Pancreas (tissue), 10 donors: Measurements from ENCODE around the gene GZF1. TPM values are rescaled to one million over a fixed set of nuclear protein-coding genes. Genes with fewer than 3 reads are reported as not detected.

Experiments used
- ATAC-seq, 4 donors: fragments of 200-7000 bp; cut with Tn5 transposase; one replicate each; pipeline versions ENCODE4 v1.8.0 to v1.9.1; 2020; ENCODE audit warnings: mild to moderate bottlenecking in 4 of 4, moderate library complexity in 4 of 4
- DNase-seq, 6 donors: peaks; one replicate each; pipeline ENCODE4 v3.0.0-alpha.2; 2020
- FAIRE-seq: peaks from 2 replicates; lab custom pipeline; 2012; peaks lifted over from hg19 to GRCh38; lab: Jason Lieb, UNC
- H3K27ac ChIP-seq, 4 donors: fragments of 200-600 bp; sonication (generic); 1 replicate in 3 of 4; 2 replicates in 1 of 4; pipeline versions ENCODE4 v1.5.0 to v1.8.0; 2020
- H3K27me3 ChIP-seq, 4 donors: fragments of 200-600 bp; one replicate each; pipeline ENCODE4 v1.8.0; 2021
- H3K36me3 ChIP-seq, 3 donors: fragments of 200-600 bp; sonication (generic) in 1 of 3; one replicate each; pipeline versions ENCODE4 v1.5.0 to v1.8.0; 2020 to 2021
- H3K4me1 ChIP-seq, 3 donors: fragments of 200-600 bp; one replicate each; pipeline ENCODE4 v1.8.0; 2021
- H3K4me3 ChIP-seq, 4 donors: fragments of 200-600 bp; sonication (generic) in 2 of 4; one replicate each; pipeline versions ENCODE4 v1.5.0 to v1.8.0; 2020 to 2021
- H3K9me3 ChIP-seq, 4 donors: fragments of 200-600 bp; one replicate each; pipeline ENCODE4 v1.8.0; 2021
- WGBS, 2 donors: extraction: QIAGEN DNeasy Blood & Tissue Kit; methylation state at CpG; one replicate each; pipeline ENCODE4 v1.1.7; 2013; 5-methylcytosine and 5-hydroxymethylcytosine counted together
- intact Hi-C, 3 donors: fragments of 100-400 bp; cut with DNase I; formaldehyde crosslinking; loops; one replicate each; pipeline versions ENCODE4 v1.11.1 to v1.14.2; 2022
- polyA plus RNA-seq, 2 donors: library from polyadenylated mRNA; stranded (reverse); fragments of 200-250 nt; gene quantifications; one replicate each; pipeline ENCODE4 v1.2.3, GENCODE V29; 2013
- total RNA-seq, 6 donors: library from RNA; stranded (reverse); fragmentation: NEBNext Ultra II Directional in 4 of 6; extraction: Animal tissue kit (Norgen Biotek cat#: 25700) in 4 of 6; gene quantifications; one replicate each; pipeline versions ENCODE4 v1.2.1 to v1.2.4, GENCODE V29; 2021 to 2023
- TF ChIP-seq, protein P1 (sequence below), 4 donors: fragments of 200-600 bp; sonication (generic) in 3 of 4; IDR thresholded peaks; one replicate each; pipeline versions ENCODE4 v1.5.0 to v1.8.0; 2021; ENCODE audit warnings: antibody characterized with exemption in 4 of 4
- donor health status: healthy with polysubstance abuse.
- donor health status: DM: no; HTN: no; CAD: no; lungs with moderate emphysema.
- donor health status: DM: no; HTN: no; CAD: no.
- donor health status: control.
- donor health status: control.
- donor health status: Bipolar disorder and iron deficiency.
- donor health status: DM: yes; HTN: yes; CAD: no.
- donor health status: DM: no; HTN: no; CAD: no.
- donor health status: DM: no; HTN: no; CAD: no.
- donor health status: DM: yes; HTN: yes; CAD: no.

The GZF1 gene
- total RNA-seq: 1 to 10 TPM; 3.5 to 7.9 (median 4.2) TPM
- 1 to 10 TPM; 4.3 to 4.5 TPM for polyA plus RNA-seq

DNA sequence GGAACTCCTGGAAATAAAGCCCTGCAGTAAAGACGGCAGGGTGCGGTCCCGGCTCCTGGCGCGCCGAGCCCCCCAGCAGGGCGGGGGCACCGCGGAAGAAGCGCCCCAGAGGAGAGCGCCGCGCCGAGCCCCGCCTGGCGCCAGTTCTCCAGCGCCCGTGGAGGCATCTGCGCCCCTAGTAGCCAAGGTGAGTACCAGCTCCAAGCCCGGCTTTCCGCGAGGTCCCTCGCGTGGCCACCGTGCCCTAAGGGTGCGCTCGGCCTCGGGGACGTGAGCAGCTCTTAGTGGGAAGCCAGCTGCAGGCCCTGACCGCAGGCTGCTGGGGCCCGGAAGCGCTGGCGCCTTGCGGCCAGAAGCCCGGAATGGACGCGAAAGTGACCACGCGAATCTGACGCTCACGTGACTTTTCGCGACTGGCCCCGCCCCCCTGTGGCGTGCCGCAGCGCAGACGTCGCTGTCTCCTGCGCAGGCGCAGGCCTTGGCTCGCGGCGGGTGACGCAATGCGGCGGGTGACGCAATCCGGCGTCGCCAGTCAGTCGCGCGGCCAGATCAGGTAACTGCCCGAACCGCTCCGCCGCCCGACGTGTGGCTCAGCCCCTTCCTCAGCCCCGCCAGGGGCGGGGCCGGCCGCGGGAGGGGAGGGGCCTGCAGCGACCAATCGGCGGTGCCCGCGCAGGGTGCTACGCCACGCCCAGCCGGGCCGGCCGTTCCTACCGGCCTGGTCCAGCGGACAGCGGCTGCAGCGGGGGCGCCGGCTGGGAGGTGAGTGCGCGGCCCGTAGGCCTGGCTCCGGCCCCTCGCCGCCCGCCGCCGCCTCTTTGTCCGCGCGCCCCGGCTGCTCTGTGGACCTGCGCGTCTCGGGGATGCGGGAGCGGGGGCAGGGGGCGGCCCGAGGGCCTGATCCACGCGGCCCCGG lies at the start of gene GZF1:
TSS of gene GZF1 (plus strand) at position 707 of the 916 bp plus-strand sequence. CDS start 2,202 bp downstream, outside the sequence.
- TF ChIP-seq, protein P1, sequence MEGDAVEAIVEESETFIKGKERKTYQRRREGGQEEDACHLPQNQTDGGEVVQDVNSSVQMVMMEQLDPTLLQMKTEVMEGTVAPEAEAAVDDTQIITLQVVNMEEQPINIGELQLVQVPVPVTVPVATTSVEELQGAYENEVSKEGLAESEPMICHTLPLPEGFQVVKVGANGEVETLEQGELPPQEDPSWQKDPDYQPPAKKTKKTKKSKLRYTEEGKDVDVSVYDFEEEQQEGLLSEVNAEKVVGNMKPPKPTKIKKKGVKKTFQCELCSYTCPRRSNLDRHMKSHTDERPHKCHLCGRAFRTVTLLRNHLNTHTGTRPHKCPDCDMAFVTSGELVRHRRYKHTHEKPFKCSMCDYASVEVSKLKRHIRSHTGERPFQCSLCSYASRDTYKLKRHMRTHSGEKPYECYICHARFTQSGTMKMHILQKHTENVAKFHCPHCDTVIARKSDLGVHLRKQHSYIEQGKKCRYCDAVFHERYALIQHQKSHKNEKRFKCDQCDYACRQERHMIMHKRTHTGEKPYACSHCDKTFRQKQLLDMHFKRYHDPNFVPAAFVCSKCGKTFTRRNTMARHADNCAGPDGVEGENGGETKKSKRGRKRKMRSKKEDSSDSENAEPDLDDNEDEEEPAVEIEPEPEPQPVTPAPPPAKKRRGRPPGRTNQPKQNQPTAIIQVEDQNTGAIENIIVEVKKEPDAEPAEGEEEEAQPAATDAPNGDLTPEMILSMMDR (IDR thresholded peaks at IDR 0.05): peak in 1 of 4 donors; percentile 13
- FAIRE-seq (no peak), DNase-seq (peak; percentile 97 to 100 (median 99)), ATAC-seq (peak; percentile 80 to 86 (median 84))
- intact Hi-C loops: no loop called here
- Histone ChIP-seq H3K4me3 (peak within 1 kb of the TSS; percentile 59 to 93 (median 90)), H3K27ac (peak within 1 kb of the TSS; percentile 98 to 100 (median 99)), H3K9me3 (no peaks in the 10 kb centered on the region), H3K36me3 (no peaks in the 10 kb centered on the region), H3K27me3 (no peaks in the 10 kb centered on the region), H3K4me1 (peaks cover 10 to 46% (median 34%) of the 10 kb centered on the region in 3 donors)
- WGBS, 2 donors: 0% methylated on average over 71 to 114 of the region's 114 CpGs

DNA sequence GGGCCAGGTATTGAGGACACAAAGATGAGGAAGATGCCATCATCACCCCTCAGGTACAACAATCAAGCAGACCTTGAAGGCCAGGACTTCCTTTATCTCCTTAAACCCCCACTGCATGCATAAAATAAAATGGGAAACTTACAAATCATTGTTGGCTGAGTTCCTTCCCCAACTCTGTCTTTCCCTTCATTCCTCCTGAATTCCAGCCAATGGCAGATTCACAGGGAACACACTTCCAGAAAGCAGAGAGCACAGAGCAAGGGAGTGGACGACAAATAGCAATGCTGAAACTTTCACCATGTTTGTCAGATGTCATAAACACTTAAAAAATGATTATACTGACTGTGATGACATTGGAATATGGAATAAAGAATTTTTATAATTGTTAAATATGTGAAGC lies 48.7 kb upstream of the GZF1 start:
- H3K27me3 ChIP-seq: no peaks in the 10 kb centered on the region
- ATAC-seq (no peak), DNase-seq (no peak), FAIRE-seq (no peak)
- intact Hi-C loops: no loop called here
- TF ChIP-seq, protein P1 (IDR thresholded peaks at IDR 0.05): no peak
- no peak overlapping the region for H3K4me3 ChIP-seq
- no peaks in the 10 kb centered on the region for H3K4me1 ChIP-seq
- H3K36me3 ChIP-seq: no peaks in the 10 kb centered on the region
- WGBS, 2 donors: 68 to 72% methylated on average over 1 of the region's 1 CpG
- H3K27ac ChIP-seq: no peak overlapping the region
- no peaks in the 10 kb centered on the region for H3K9me3 ChIP-seq

DNA sequence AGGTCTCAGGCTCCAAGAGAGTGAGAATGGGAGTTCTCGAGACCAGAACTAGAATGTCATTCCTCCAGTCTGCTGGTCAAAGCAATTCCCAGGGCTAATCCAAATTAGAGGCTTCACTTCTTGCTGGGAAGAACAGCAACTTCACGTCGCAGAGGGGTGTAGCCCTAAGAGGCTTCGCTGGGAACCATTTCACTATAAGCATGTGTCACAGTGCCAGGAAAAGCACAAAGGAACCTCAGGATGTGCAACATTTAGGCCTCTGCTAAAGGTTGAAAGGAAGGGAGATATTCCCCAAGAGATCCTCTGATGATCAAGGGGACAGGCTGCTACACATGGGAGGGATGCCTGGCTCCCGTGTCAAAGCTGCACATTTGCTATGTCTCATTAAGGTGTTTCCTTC lies 47.3 kb upstream of the GZF1 start:
- WGBS, 2 donors: 69 to 79% methylated on average over 5 of the region's 5 CpGs
- FAIRE-seq: no peak
- H3K36me3 ChIP-seq: no peaks in the 10 kb centered on the region
- no peaks in the 10 kb centered on the region for H3K27me3 ChIP-seq
- no peak overlapping the region for H3K4me3 ChIP-seq
- H3K4me1 ChIP-seq: no peaks in the 10 kb centered on the region
- H3K27ac ChIP-seq: no peak overlapping the region
- intact Hi-C loops: no loop called here
- no peaks in the 10 kb centered on the region for H3K9me3 ChIP-seq
- no peak for DNase-seq
- no peak for ATAC-seq
- TF ChIP-seq, protein P1 (IDR thresholded peaks at IDR 0.05): no peak

DNA sequence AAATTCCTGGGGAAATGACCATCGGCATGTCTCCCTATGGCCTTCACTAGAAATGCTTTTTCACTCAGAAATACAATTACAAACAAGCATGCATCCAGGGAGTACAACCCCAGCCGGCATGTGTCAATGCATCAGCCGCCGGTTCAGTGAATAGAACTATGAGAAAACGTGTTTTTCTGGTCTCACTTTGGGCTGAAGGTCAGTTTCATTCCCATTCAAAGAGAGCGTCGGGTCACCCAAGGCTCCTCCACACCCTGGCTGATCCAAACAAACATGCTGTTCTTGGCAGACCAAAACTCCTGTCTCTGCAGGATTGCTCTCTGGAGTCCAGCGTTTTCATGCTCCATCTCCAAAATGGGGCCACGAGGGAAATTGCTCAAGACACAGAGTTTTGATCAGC lies 46.9 kb upstream of the GZF1 start:
- ATAC-seq: peak in 1 of 4 donors; percentile 52

More for the DNA sequence above, 46.9 kb upstream of the GZF1 start:
- 22 to 28% methylated on average over 9 of the region's 9 CpGs for WGBS, 2 donors
- intact Hi-C loops: no loop called here
- Histone ChIP-seq H3K36me3 (no peaks in the 10 kb centered on the region), H3K9me3 (no peaks in the 10 kb centered on the region), H3K4me3 (no peak overlapping the region), H3K27me3 (no peaks in the 10 kb centered on the region), H3K27ac (no peak overlapping the region), H3K4me1 (no peaks in the 10 kb centered on the region)
- FAIRE-seq (no peak), DNase-seq (no peak)
- TF ChIP-seq, protein P1 (IDR thresholded peaks at IDR 0.05): no peak
